A673 (cell line): ENCODE data around the gene GFY.

Experiments
- CTCF ChIP-seq: fragments of 300-800, 200-600 bp; sonication (generic); conservative IDR thresholded peaks from 2 replicates; pipeline ENCODE4 v1.5.1; 2017; ENCODE audit warnings: low read depth, mild to moderate bottlenecking, antibody characterized with exemption, low read length, moderate library complexity, mixed read lengths
- EZH2 ChIP-seq: fragments of 200-600 bp; sonication (generic); IDR thresholded peaks from 2 replicates; pipeline ENCODE4 v1.6.1; 2017; ENCODE audit warnings: borderline replicate concordance, low read depth, mild to moderate bottlenecking, mixed read lengths, antibody characterized with exemption, low read length; ENCODE audit not compliant: poor library complexity, severe bottlenecking

DNA sequence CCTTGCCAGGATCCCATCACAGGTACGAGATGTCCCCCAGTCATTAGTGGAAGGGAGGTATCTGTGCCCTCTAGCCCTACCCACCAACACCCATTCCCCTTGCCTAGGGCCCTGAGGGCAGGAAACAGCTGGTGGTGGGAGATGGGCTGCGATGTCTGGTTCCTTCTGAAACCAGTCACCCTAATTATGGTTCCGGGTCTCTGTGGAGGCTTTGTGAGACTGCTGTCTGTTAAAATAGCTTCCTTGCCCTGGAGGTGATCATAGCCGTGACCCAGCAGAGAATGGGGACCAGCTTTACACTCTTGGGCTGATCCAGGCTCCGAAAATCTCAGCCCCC lies 33.3 kb downstream of the GFY start:
- TF ChIP-seq CTCF (no peak), EZH2 (no peak)
